IPS DF 4.7 (cell line): Measurements from ENCODE around the gene STEAP1B.
"Not testable (repeated sequence)": the region's sequence is repeated elsewhere in the genome, so short reads cannot be mapped to it uniquely, and the experiment has no call there.

Experiments used
- DNase-seq: peaks from one replicate; pipeline ENCODE4 v3.0.0-alpha.2; 2013; ENCODE audit warnings: low spot score; ENCODE audit errors: extremely low read depth

Gene STEAP1B

DNA sequence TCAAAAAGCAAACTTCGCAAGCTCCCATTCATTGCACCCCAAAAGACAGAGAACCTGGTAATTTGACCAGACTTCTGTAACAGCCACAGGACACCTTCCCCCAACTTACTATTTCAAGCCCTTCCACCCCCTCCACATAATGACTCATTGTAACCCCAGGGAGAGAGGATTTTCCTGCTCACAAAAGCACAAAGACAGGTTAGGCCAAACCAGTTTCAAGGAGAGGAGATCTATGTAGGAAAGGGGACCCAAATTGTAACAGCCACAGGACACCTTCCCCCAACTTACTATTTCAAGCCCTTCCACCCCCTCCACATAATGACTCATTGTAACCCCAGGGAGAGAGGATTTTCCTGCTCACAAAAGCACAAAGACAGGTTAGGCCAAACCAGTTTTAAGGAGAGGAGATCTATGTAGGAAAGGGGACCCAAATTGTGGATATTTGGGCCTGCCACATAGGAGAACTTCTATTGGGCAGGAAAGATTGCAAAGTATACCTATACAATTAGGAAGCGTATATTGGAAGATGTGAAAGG, 66.8 kb downstream of the STEAP1B start:
- not testable (repeated sequence) for DNase-seq

DNA sequence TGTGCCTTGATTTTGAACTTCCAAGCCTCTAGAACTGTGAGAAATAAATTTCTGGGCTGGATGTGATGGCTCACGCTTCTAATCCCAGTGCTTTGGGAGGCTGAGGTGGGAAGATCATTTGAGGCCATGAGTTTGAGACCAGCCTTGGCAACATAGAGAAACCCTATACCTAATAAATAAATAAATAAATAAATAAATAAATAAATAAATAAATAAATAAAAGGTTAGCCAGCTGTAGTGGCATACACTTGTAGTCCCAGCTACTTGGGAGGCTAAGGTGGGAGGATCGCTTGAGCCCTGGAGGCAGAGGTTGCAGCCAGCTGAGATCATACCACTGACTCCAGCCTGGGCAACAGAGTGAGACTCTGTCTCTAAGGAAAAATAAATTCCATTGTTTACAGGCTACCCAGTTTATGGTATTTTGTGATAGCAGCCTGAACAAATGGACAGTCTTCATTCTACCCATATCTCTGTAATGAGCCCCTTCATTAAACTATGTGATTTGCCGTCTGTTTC, 67.7 kb downstream of the STEAP1B start:
- DNase-seq = no peak

DNA sequence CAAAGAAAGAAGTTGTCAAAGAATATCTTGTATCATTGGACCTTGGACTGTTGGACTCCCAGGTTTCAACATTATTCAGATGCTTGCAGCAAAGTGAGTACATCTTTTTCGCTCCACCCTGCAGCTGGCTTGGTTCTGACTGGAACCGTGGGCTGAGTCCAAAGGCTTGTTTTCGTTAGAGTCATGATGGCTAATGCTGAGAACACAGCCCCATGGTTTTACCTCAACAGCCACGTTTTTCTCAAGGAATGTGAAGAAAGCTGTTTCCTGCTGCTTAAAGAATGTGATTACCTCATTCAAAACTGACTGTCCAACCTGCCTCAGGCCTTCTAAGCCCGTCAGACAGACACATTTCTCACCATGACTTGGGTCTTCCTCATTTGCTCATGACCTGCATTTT, 69.5 kb downstream of the STEAP1B start:
- DNase-seq = no peak

DNA sequence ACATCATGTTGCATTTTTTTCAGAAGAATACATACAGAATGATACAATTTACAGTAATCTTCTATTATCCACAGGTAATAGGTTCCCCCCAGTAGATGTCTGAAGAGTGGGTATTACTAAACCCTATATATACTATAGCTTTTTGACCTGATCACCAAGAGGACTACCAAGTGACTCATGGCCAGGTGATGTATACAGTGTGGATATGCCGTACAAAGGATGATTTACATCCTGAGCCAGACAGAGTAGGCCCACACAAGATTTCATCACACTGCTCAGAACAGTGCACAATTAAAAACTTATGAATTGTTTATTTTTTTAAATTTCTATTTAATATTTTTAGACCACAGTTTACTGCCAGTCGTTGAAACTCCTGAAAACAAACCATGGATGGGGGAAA, 70.6 kb downstream of the STEAP1B start:
- no peak for DNase-seq

DNA sequence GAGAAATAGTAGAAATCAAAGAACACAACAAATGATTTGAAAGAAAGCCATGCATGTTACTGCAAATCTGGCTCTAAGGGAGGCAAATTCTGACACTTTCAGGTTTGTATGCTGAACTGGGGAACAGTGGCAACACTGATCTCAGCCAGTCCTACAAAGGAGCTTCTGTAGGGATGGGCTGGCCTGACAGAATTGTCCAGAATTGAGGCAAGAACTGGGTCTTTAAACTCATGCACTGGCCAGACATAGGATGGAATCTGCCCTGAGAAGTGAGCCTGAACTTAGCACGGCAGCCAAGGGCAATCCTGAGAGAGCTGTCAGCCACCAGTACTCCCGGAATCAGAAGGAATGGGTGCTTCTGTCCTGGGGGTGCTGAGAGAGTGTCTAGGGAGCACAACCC, 72.1 kb downstream of the STEAP1B start:
- DNase-seq = no peak

DNA sequence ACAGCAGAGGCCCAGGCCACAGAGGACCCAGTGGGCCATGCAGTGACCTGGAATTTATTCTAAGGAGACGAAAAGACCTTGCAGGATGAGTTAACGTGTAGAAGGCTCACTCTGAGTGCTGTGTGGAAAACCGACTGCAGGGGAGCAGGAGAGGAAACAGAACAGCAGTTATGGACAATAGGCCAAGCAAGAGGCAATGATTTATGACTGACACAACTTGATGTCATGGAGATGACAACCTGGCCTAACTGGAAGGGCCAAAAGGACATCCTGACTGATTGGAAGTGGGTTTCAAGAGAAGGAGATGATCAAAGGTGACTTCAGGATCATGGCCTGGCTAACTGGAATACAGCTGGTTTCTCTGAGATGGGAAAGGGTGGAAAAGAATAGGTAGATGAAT, 72.9 kb downstream of the STEAP1B start:
- DNase-seq = no peak

DNA sequence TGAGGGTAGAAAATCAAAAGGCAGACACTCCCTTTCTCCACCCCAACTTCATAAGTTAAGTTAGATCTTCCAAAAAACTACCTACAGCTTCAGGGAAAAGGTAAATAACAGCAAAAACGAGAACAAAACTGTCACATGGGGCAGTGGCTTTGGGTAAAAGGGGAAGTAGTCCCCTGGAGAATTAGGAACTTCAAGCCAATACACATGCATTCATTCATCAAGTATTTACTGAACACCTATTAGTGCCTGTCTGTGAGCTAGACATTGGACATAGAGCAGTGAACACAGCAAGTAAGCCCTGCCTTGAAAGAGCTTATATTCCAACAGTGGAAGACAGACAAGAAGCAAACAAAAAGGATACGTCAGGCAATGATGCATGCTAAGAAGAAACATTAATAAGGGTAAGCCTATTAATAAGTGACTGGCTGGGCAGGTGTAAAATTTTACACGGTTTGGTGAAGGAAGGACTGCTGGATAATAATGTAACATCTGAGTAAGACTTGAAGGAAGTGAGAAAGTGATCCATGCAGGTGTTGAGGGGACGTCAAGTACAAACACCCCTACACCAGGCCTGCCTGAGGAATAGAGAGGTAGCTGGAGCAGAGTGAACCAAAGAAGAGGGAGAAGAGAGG, 73.4 kb downstream of the STEAP1B start:
- DNase-seq = no peak

DNA sequence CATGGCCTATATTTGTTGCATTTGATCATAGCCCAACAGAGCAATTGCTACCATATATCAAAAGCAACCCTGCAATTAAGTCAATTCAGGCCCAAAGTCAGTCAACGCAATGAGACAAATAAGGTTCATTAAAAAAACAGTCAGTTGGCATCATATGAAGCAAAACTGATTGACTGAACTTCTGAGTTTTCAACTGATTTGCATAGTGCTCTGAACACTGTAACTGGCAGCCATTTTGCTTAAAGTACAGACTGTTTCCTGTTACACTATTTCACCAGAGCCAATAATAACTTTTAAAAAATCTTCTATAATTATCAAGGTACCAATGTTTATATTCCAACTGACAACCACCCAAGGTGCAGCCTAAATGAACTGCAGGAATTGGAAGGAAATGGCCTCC, 74.6 kb downstream of the STEAP1B start:
- DNase-seq = no peak

DNA sequence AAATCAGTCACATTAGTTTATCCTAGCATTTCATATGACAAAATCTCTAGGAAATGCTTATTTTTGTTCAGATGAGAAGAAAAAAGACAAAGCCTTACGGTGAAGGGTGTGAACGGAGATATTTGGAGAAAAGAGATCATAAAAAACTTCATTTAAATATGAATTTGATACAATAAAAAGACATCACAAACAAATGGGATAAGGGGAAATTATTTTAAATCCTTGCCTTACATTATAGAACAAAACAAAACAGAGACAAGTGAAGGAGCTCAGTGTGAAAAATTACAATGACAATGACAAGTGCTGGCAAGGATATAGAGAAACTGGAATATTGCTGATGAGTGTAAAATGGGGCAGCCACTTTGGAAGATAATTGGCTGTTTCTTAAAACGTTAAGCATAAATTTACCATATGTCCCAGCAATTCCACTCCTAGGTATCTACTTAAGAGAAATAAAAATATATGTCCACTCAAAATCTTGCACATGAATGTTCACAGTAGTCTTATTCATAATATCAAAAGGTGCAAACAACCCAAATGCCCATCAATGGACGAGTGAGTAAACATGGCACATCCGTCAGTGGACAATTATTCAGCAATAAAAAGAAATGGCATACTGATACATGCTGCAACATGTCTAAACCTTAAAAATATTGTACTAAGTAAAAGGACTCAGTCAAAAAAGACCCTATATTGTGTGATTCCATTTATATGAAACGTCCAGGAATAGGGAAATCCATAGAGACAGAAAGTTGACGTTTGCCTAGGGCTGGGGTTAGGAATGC, 77.0 kb downstream of the STEAP1B start:
- no peak for DNase-seq

DNA sequence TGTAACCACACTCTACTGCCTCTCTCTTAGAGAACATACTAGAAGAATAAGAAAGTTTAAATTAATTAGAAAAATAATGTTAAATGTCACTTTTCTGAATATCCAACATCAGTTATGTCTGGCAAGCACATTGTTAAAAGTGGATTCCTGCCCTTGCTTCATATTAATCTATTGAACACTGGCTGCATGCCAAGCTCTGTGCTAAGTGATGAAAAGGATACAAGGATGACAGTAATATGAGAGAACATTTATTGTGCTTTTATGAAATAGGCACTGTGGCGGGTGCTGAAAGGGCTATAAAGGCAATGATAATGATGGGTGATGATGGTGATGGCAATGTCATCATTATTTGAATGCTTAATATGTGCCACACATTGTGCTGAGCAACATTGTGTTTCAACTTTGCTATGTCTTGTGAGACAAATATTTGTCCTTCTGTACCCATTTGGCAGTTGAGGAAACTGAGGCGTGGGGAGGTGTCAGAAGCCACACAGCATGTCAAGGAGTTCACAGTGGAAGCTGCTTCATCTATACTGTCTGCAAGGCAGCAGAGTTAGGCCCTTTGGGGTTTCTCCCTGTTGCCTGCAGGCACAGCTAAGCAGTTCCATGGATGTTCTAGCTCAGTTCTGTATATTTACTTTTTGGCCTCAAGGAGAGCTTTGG, 78.9 kb downstream of the STEAP1B start:
- no peak for DNase-seq

DNA sequence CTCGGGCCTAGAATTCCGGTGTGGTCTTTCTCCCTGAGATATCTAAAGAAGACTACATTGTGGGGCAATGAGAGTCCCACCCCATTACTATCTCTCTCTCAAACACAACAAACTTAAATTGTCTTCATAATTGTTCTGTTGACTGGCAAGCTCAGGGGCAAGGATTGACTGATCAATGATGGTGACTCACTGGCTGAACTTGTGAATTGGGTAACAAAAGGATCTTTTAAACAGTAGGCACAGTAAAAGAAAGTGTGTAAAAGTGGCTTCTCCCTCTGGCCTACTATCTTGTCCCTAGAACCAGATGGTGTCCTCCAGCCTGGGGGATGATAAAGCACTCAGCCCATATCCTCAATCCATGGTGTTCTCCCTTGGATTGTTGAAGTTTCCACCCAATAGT, 80.0 kb downstream of the STEAP1B start:
- DNase-seq = no peak

DNA sequence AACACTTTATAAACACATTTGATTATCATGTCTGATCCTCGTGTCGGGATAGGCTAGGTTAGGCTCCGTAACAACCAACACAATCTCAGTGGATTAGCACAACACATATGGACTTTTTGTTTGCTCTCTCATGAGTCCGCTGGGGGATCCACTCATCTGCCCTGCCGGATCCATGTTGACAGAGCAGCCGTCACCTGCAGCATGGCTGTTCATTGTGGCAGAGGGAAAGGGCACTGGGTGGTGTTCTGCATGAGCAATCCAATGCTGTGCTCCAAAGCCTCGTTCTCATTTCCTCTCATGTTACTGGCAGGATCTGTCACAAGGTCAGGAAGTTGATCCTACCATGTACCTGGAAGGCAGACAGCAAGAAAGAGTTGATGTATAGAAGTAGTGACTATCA, 80.5 kb downstream of the STEAP1B start:
- no peak for DNase-seq

DNA sequence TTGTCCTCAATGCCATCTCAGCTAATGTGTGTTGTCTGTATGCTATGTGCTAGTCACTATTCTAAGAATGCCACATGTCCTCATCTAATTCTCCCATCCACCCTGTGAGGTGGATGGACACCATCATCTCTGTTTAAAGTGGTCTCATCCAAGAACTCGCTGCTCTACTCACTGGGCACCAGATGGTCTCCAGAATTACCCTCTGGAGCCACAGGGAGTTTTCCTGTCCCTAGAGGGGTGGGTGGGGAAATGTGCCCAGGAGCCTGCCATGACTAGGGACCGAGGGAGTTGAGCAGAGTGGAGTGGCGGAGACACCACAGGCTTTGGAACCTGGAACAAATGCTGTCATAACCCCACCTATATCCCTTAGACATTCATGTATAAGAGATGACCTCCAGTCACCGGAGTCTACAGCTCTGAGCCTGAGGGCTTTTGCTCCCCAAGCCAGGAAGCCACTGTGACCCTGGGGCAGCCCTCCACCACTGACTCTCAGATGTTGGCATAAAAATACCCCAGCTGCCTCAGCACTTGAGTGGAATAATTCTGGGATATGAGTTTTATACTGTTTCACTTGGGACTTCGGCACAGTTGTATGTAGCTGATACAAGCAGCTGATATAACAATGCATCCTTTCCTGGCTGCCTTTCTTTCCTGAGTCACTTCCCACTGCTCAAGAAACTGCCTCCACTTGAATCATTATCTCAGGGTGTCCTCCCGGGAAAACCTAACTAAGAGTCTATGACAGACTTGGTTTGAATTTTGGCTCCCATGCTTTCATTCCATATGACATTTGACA, 81.5 kb downstream of the STEAP1B start:
- DNase-seq = no peak

DNA sequence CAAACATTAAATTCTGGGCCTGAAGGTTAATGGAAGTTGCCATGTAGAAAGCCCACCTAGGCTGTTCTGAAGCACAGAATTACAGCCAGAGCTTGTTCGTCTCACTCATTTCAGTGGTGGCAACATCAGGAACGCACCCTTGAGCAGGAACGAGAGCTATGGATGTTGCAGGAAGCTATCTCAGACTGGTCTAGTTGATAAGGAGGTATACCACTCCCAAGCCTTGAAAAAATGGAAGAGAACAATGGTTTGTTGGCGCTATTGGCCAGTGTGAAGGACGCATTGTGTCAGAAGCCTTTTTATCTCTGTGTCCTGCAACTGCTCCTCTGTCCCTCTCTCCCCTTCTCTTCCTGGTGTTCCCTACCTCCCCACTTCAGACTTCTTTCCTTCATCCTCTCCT, 82.1 kb downstream of the STEAP1B start:
- DNase-seq = no peak

DNA sequence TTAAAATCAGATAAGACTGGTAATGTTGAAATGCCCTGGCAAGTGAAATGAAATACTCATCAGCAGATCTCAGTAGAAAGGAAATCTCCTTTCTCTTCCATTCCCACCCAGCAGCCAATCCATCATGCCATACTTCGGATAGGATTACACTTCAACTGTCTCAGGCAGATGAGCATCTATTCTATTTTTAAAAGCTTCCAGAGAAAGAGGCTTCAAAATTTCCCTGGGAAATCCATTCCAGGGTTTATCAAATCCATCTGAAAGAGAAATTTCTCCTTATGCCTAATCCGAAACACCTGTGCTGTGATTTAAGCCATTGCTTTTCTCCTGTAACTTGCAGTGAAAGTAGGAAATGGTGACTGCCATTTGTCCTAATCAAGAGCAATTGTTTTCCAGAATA, 82.6 kb downstream of the STEAP1B start:
- no peak for DNase-seq

DNA sequence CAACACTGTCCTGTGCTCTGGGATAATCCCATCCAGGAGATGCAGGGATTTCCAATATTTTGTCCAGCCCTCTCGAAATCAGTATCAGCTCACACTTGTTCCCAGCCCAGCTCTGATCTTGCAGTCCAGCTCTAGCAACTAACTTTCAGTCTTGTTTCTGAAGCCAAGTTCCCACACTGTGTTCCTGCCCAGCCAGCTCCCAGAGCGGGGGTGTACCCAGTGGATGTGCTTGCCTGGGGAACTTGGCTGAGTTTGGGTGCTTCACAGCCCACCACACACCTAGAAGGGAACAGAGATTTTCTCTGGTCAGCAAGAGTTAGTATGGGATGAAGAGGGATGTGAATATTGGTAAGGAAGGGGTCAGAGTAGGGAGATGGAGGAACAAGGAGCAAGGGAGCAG, 85.6 kb downstream of the STEAP1B start:
- no peak for DNase-seq

DNA sequence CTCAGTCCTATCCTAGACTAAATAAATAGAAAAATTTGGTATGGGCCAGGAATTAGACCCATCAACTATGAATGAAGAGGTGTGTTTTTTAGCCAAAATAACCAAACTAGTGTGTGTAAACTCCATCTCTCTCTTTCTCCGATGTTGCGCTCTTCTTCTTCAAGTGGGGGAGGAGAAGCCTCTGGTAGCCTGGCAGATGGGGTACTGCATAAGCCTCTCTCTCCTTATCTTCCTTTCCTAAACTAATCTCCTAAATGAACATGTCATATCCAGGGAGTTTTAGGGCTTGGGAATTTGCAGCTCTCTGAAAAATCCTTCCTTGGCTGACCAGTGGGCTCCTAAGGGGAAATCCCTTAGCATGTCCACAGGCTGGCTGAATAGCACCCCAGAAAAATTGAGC, 86.8 kb downstream of the STEAP1B start:
- DNase-seq = no peak

DNA sequence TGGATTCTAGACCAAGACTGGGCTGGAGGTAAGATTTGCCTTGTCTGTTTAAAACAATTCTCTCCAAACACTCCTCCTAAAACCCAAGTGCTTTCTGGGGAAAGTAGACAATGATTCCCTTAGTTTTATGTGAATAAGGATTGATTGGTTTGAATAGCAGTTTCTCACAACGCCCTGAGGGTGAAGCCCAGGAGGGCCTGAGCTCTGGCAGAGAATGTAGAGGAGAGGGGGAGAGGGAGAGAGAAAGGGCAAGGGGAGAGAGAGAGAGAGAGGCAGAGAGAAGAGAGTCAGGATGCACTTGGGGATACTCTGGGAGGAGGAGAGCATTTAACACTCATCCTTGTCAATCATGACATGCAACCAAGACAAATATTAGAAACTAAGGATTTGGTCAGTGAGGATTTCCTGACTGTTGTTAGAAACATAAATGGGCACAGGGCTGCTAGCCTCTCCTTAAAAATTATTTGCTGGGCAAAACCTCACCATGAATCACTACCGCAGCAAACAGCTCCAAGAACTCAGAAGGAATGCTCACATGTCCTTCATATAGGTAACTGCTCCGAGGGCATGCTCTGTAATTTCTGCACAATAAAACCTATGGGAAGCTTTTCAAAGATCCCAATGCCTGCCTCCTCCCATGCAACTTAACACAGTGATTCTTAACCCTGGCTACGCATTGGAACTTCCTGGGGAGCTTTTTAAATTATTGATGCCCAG, 87.9 kb downstream of the STEAP1B start:
- no peak for DNase-seq

DNA sequence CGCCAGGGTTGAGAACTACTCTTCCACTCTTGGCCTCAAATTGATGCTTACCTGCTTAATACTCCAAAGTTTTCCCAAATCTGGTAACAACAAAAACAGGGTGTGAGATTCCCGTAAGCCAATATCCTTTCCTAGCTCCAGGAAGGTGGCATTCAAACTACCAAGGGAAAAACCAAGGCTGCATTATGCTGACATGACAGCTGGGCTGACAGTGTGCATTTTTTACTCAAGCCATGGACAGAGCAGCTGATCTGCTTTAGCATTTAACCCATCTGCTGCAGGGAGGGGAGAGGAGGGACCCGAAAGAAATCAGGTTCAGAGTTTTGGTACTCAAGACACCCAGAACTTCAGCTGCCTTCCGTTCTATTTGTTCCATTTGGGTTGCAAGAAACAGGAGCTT, 93.3 kb downstream of the STEAP1B start:
- no peak for DNase-seq

DNA sequence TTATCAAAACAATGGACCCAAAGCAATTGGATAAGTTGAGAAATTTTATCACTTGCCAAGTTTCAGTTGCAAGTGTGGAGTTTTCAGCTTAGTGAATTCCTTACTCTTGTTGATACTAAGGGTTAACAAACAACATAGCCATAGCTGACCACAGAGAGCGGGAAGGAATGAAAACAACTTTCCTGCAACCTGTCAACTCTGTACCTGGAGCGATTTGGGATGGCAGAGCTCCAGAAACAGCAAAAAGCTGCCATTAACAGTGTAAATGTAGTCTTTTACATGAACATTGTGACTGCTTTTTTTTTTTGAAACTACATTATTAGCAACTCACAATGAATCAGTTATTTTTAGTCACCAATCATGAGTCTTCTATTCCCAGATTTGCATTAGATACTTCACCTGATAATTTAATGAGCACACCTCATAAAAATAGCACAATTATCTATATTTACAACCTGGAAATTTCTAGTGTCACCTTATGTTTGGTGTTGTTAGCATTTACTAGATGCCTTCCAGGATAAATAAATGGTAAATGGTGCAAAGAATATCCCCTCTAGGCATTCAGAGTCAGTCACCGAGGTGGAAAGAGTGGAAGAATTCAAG, 95.5 kb downstream of the STEAP1B start:
- DNase-seq = no peak
